ENCODE measurements around the gene ZCCHC4.

ZCCHC4 gene

GRCh38 chr4:25417014-25417413 is 104.4 kb downstream of the ZCCHC4 start:
- no peaks in the 10 kb centered on the region for H3K27me3 ChIP-seq (ENCODE audit: insufficient read depth, low read length, poor library complexity)
- H3K27ac ChIP-seq (ENCODE audit: low read length) = no peak overlapping the region
- H3K9me3 ChIP-seq (ENCODE audit: insufficient read depth, low read length, severe bottlenecking) = no peaks in the 10 kb centered on the region
- no peaks in the 10 kb centered on the region for H4K20me1 ChIP-seq (ENCODE audit: insufficient read depth, low read length)
- peaks cover 80% of the 10 kb centered on the region for H3K36me3 ChIP-seq (ENCODE audit: insufficient read depth, low read length)
- H2AFZ ChIP-seq (ENCODE audit: low read depth, low read length) = no peak overlapping the region
- H3K9ac ChIP-seq (ENCODE audit: low read depth, low read length) = no peak overlapping the region
- no peak for DNase-seq
- TF ChIP-seq EZH2 (IDR thresholded peaks at IDR 0.05; ENCODE audit: borderline replicate concordance, low read depth, low read length, severe bottlenecking) = no peak
- TF ChIP-seq CTCF (IDR thresholded peaks at IDR 0.05; ENCODE audit: borderline replicate concordance, extremely low read depth, low read length, poor library complexity, severe bottlenecking) = no peak
- no peak for ATAC-seq (ENCODE audit: insufficient read depth, low read depth)
- H3K4me3 ChIP-seq (ENCODE audit: low read depth in 1 of 2, low read length in 2 of 2) = no peak overlapping the region
- no peak overlapping the region for H3K4me2 ChIP-seq (ENCODE audit: insufficient read depth, low read length)
- H3K4me1 ChIP-seq (ENCODE audit: insufficient read depth, low read length) = no peaks in the 10 kb centered on the region
- no peaks in the 10 kb centered on the region for H3K79me2 ChIP-seq (ENCODE audit: insufficient read depth, low read length)
